Thymus (tissue), 11 donors: Measurements from ENCODE around the gene RSPH9. TPM values are rescaled to one million over a fixed set of nuclear protein-coding genes. Genes with fewer than 3 reads are reported as not detected.
"Not testable (repeated sequence)": the region's sequence is repeated elsewhere in the genome, so short reads cannot be mapped to it uniquely, and the experiment has no call there.

Experiments used
- DNase-seq, 9 donors: peaks; one replicate each; pipeline ENCODE4 v3.0.0-alpha.2; 2013; ENCODE audit warnings: low spot score in 9 of 9, low read depth in 6 of 9, missing footprints in 1 of 9
- H3K27ac ChIP-seq, 2 donors: one replicate each; pipeline ENCODE4 v1.5.1; 2013; ENCODE audit warnings: control low read depth in 1 of 2, low read depth in 1 of 2, low read length in 1 of 2, mild to moderate bottlenecking in 1 of 2, moderate library complexity in 1 of 2
- H3K27me3 ChIP-seq, 2 donors: one replicate each; pipeline ENCODE4 v1.5.1; 2013; ENCODE audit warnings: low read length in 1 of 2; ENCODE audit not compliant: control insufficient read depth in 2 of 2, insufficient read depth in 1 of 2
- H3K36me3 ChIP-seq, 2 donors: one replicate each; pipeline ENCODE4 v1.5.1; 2013; ENCODE audit warnings: low read length in 1 of 2, mild to moderate bottlenecking in 1 of 2, moderate library complexity in 1 of 2; ENCODE audit not compliant: control insufficient read depth in 2 of 2, insufficient read depth in 2 of 2
- H3K4me1 ChIP-seq, 2 donors: one replicate each; pipeline ENCODE4 v1.5.1; 2013; ENCODE audit warnings: low read length in 2 of 2; ENCODE audit not compliant: control insufficient read depth in 2 of 2, insufficient read depth in 2 of 2
- H3K4me3 ChIP-seq, 2 donors: one replicate each; pipeline ENCODE4 v1.5.1; 2013; ENCODE audit warnings: low read length in 2 of 2, control low read depth in 1 of 2, mild to moderate bottlenecking in 1 of 2
- H3K9me3 ChIP-seq, 2 donors: one replicate each; pipeline ENCODE4 v1.5.1; 2013; ENCODE audit warnings: low read length in 1 of 2, mild to moderate bottlenecking in 1 of 2; ENCODE audit not compliant: control insufficient read depth in 2 of 2, insufficient read depth in 1 of 2
- WGBS: extraction: QIAGEN DNeasy Blood & Tissue Kit; methylation state at CpG from one replicate; pipeline ENCODE4 v1.1.7; 2013; 5-methylcytosine and 5-hydroxymethylcytosine counted together
- polyA plus RNA-seq: library from polyadenylated mRNA; stranded (reverse); fragments of 200-250 nt; gene quantifications from one replicate; pipeline ENCODE4 v1.2.3, GENCODE V29; 2013
- total RNA-seq: library from RNA; stranded (reverse); fragments of 120-200 nt; gene quantifications from one replicate; pipeline ENCODE4 v1.2.4, GENCODE V29; 2013
- donor health status: healthy.

The RSPH9 gene
- total and polyA plus RNA-seq, 2 donors: 0.09 to 0.25 TPM

DNA sequence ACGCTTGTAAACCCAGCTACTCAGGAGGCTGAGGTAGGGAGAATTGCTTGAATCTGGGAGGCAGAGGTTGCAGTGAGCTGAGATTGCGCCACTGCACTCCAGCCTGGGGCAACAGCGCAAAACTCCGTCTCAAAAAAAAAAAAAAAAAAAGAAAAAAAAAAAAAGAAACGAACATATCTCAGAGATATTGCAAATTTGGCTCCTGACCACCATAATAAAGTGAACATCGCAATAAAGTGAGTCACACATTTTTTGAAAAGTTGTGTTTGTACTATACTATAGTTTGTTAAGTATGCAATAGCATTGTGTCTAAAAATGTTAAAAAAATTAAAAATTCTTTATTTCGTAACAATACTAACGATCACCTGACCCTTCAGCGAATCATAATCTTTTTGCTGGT lies 13.3 kb downstream of the RSPH9 start:
- Histone ChIP-seq H3K4me1 (no peaks in the 10 kb centered on the region), H3K4me3 (no peak overlapping the region), H3K36me3 (no peaks in the 10 kb centered on the region), H3K9me3 (no peaks in the 10 kb centered on the region), H3K27me3 (peaks cover 0 to 3% of the 10 kb centered on the region in 2 donors), H3K27ac (no peak overlapping the region)
- no peak for DNase-seq
- WGBS: 98% methylated on average over 9 of the region's 9 CpGs

DNA sequence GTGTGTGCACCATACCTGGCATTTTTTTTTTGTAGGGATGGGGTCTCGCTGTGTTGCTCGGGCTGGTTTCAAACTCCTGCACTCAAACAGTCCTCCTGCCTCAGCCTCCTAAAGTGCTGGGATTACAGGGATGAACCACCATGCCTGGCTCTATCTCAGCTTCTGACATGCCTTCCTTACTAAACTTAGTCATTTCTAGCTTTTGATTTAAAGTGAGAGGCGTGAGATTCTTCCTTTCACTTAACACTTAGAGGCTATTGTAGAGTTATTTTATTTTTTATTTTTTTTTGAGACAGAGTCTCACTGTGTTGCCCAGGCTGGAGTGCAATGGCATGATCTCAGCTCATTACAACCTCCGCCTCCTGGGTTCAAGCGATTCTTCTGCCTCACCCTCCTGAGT lies 18.1 kb downstream of the RSPH9 start:
- not testable (repeated sequence) for DNase-seq, H3K27ac ChIP-seq, H3K27me3 ChIP-seq, H3K36me3 ChIP-seq, H3K9me3 ChIP-seq, H3K4me3 ChIP-seq
- peaks cover 4 to 12% of the 10 kb centered on the region in 2 donors for H3K4me1 ChIP-seq
- WGBS: 98% methylated on average over 5 of the region's 5 CpGs

DNA sequence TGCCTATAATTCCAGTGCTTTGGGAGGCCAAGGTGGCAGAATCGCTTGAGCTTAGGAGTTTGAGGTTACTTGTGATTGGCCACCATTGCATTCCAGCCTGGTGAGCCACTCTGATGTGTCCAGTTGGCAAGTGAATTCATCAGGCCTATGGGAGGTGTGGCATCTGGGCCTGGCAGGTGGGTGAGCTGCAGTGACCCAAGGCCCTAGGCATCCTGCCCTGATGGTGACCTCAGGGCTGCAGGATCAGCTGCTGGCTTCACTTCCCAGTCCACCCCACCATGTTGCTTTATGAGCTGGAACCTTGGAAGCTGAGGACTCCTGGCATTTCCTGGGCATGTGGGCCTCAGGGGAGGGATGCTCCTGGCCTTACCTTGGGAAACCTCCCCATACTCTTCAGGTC lies 20.5 kb downstream of the RSPH9 start:
- no peaks in the 10 kb centered on the region for H3K9me3 ChIP-seq

DNA sequence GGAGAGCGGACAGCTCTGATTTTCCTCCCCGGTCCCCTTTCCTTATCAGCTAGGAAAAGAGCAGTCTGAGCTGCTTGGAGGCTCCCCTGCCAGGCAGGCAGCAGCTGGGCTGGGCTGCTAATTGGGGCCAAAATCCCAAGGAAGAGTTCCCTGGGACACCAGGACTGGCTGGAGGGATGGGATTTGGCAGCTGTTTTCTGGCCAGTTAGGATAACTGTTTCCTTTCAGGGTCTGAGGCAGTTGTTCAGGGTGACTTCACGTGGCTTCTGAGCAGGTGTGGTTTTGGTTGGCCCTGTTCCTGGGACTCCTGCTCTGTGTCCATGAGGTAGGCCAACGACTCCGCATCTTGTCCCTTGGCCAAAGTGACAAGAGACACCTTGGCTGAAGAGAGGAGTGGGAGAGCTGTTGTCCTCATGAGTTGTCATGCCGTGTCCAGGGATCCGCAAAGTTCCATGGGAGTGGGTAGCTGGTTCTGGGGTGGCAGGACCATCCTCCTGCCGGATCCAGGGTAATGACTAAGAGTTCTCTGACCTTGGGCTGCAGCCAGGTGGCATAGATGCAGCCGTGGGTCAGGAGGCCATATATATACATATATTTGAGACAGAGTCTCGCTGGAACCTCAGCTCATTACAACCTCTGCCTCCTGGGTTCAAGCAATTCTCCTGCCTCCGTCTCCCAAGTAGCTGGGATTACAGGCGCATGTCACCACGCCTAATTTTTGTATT lies 21.5 kb downstream of the RSPH9 start:
- Histone ChIP-seq H3K9me3 (no peaks in the 10 kb centered on the region), H3K4me3 (no peak overlapping the region), H3K27me3 (peaks cover 0 to 5% of the 10 kb centered on the region in 2 donors), H3K4me1 (peaks cover 4 to 32% of the 10 kb centered on the region in 2 donors), H3K27ac (no peak overlapping the region), H3K36me3 (peaks cover 13 to 15% of the 10 kb centered on the region in 2 donors)
- WGBS: 85% methylated on average over 13 of the region's 13 CpGs
- DNase-seq: no peak

More for the DNA sequence above, 20.5 kb downstream of the RSPH9 start:
- Histone ChIP-seq H3K36me3 (peaks cover 6 to 8% of the 10 kb centered on the region in 2 donors), H3K4me3 (no peak overlapping the region), H3K4me1 (peaks cover 4 to 26% of the 10 kb centered on the region in 2 donors), H3K27ac (no peak overlapping the region), H3K27me3 (peaks cover 0 to 5% of the 10 kb centered on the region in 2 donors)
- 94% methylated on average over 1 of the region's 1 CpG for WGBS
- no peak for DNase-seq

DNA sequence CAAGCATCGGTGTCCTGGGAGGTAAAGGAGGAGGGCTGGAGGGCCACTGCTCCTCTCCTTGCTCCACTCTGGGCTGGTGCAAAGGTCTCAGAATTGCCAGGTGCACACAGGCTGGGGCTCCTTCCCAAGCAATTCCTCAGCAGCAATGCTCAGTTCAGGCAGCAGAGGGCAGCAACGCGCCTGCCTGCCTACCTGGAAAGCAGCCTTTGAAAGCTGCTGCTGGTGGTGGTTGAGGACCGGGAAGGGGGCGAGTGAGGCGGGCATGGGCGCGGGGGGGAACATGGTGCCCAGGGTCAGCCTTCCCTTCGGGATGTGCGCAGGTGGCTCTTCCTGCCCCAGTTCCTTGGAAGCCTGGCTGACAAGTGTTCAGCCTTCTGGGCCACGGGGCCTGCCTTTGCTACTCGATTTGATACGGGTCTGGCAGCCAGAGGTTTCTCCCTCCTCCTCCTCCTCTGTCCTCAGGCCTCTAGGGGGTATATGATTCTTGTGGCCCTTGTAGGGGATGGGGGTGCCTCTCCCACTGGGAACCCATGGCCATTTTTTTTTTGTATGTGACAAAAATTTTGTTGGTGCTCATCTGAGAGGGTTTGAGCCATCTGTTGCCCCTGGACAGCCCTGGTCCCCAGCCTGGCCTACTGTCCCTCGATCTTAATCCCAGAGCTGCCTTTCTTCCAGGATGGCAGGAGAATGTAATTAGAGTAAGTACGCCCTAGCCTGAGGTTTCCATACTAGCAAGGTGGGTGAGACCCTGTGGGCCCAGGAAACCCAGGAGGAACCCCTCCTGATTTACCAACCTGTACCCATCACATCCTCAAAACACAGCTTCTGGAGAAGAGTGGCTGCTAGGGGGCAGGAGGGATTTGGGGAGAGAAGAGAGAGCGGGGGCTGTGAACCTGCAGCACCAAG lies 22.7 kb downstream of the RSPH9 start:
- peaks cover 25% of the 10 kb centered on the region in 2 donors for H3K36me3 ChIP-seq
- DNase-seq: peak in 8 of 9 donors; percentile 66 to 89 (median 80)
- 18% methylated on average over 16 of the region's 16 CpGs for WGBS
- H3K4me3 ChIP-seq: no peak overlapping the region
- peaks cover 0 to 5% of the 10 kb centered on the region in 2 donors for H3K27me3 ChIP-seq
- H3K9me3 ChIP-seq: no peaks in the 10 kb centered on the region
- H3K27ac ChIP-seq: peak overlapping the region in 1 of 2 donors; percentile 48
- peaks cover 4 to 32% of the 10 kb centered on the region in 2 donors for H3K4me1 ChIP-seq

DNA sequence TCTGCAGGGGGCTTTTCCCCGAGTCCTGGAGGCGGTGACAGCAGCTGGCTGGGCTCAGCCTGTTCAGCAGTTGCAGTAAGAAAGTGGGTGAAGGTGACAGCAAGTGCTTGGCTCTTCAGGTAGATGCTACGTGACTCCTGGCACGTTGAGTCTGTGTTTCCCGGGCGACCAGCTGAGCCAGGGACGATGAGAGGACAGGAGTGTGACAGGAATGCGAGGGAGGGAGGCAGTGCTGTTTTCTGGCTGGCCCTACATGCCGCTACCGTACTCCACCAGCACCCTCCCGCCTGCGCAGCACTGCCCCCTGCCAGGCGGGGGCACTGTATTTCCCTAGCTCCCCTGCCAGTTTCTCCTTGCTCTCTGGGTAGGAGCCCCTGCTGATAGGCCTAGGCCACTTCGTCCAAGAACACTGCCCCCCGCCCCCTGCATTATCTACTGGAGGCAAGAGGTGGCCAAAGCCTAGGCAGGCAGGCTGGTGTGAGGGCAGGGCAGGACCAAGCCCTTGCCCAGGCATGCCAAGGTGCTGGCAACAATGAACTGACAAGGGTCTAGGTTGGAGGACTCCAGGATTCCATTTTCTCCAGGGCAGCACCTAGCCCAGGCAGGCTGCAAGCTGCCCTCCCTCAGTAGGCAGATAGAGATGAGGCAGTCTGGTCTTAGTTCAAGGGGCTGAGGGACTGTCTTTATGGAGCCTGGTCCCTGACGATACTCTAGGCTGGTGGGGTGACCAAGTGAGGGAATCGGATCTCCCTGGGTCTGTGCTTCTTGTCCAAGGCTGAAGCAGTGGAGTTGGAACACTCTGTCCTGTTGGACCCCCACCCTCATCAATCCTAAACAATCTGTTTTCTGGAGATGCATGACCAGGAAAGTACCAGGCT lies 23.6 kb downstream of the RSPH9 start:
- Histone ChIP-seq H3K27me3 (peaks cover 0 to 5% of the 10 kb centered on the region in 2 donors), H3K4me3 (no peak overlapping the region), H3K27ac (peak overlapping the region in 1 of 2 donors; percentile 48), H3K9me3 (no peaks in the 10 kb centered on the region), H3K36me3 (peaks cover 31 to 33% of the 10 kb centered on the region in 2 donors), H3K4me1 (peaks cover 4 to 32% of the 10 kb centered on the region in 2 donors)
- WGBS: 33% methylated on average over 17 of the region's 17 CpGs
- peak in 5 of 9 donors; percentile 28 to 69 (median 42) for DNase-seq

DNA sequence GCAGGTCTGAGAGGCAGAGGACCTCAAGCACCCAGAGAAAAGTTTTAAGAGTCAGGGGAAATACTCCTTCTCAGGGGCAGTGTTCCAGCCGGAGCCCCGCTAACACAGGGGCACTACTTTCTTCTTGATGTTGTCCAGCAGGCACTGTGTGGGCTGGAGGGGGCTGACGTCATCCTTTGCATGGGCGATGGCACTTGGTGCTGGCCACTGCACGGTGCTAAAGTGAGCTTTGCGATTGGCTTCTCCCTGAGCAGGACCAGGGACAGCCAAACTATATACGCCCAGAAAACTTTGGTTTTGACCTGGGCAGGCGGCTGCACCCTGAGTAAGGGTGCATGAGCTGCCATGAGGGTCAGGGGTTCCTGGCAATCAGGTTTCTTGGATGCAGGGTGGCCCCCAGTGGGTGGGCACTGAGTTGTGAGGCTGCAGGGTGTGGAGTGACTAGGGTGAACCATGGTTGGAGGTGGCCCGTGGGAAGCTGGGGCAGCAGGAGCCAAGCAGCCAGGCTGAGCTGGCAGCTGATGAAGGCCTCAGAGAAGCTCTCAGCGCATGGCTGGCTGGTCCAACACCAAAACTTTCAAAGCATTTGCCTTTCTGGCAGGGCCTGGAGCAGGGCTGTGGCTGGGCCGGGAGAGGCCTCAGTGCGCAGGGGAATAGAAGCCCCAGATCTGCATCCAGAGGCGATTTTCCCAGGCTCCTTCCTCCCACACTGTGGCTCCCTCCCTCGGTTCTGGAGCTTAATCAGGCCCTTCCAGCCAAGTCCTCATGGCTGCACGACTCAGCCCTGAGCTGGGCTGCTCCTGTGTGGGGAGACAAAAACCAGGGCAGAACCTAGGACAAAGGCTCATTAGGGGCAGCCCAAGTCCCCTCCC lies 24.4 kb downstream of the RSPH9 start:
- no peak overlapping the region for H3K4me3 ChIP-seq
- H3K4me1 ChIP-seq: peaks cover 4 to 32% of the 10 kb centered on the region in 2 donors
- H3K9me3 ChIP-seq: no peaks in the 10 kb centered on the region
- peaks cover 0 to 5% of the 10 kb centered on the region in 2 donors for H3K27me3 ChIP-seq
- DNase-seq: no peak
- 94% methylated on average over 15 of the region's 15 CpGs for WGBS
- H3K27ac ChIP-seq: peak overlapping the region in 1 of 2 donors; percentile 32
- peaks cover 40 to 42% of the 10 kb centered on the region in 2 donors for H3K36me3 ChIP-seq
